SK-N-SH (cell line): Measurements from ENCODE around the gene PMM2. TPM values are rescaled to one million over a fixed set of nuclear protein-coding genes. Genes with fewer than 3 reads are reported as not detected.

Source experiments
- CTCF ChIA-PET: fragments of 300-600, 350-600 bp; formaldehyde crosslinking; extraction: SDS; loops from one replicate; lab custom pipeline; 2021; lab: Yijun Ruan, JAX
- POLR2A ChIA-PET: fragments of 350-600 bp; sonication (Branson Sonifier 250); formaldehyde crosslinking; extraction: SDS; loops from one replicate; lab custom pipeline; 2020; ENCODE audit warnings: antibody characterized with exemption, inconsistent platforms; lab: Yijun Ruan, JAX
- DNase-seq: peaks from one replicate; pipeline ENCODE4 v3.0.0; 2012
- H2AFZ ChIP-seq: fragments of 200-600 bp; sonication (generic); 2 replicates; pipeline ENCODE4 v1.8.1; 2016; ENCODE audit warnings: antibody characterized with exemption, mild to moderate bottlenecking, low read depth
- H3F3A ChIP-seq: fragments of 200-600 bp; sonication (generic); replicated peaks from 2 replicates; pipeline ENCODE3; 2016; ENCODE audit warnings: antibody characterized with exemption, mild to moderate bottlenecking; ENCODE audit not compliant: insufficient read depth
- H3K27ac ChIP-seq, 2 experiments: fragments of 200-500 bp in 1 of 2; fragments of 200-600 bp in 1 of 2; sonication (Bioruptor generic) in 1 of 2; sonication (generic), shearing (Covaris generic) in 1 of 2; 2 replicates each; pipeline versions ENCODE4 v1.5.1 to v1.6.1; 2014 to 2016; ENCODE audit warnings: low read depth in 2 of 2, inconsistent platforms in 1 of 2, low read length in 1 of 2, mild to moderate bottlenecking in 1 of 2, mixed read lengths in 1 of 2
- H3K27me3 ChIP-seq: fragments of 200-600 bp; sonication (generic), shearing (Covaris generic); 2 replicates; pipeline ENCODE4 v1.6.1; 2016; ENCODE audit warnings: mixed run types; ENCODE audit not compliant: insufficient read depth
- H3K36me3 ChIP-seq, 2 experiments: fragments of 200-500 bp in 1 of 2; fragments of 200-600 bp in 1 of 2; sonication (Bioruptor generic) in 1 of 2; sonication (generic) in 1 of 2; replicated peaks in 1 of 2; 2 replicates each; pipeline versions ENCODE3 to v1.5.1; 2014 to 2016; ENCODE audit warnings: low read length in 1 of 2, mild to moderate bottlenecking in 1 of 2; ENCODE audit not compliant: insufficient read depth in 2 of 2, control insufficient read depth in 1 of 2
- H3K4me1 ChIP-seq, 2 experiments: fragments of 200-500 bp in 1 of 2; fragments of 200-600 bp in 1 of 2; sonication (Bioruptor generic) in 1 of 2; sonication (generic), shearing (Covaris generic) in 1 of 2; 2 replicates each; pipeline versions ENCODE4 v1.5.1 to v1.6.1; 2014 to 2016; ENCODE audit warnings: low read depth in 1 of 2, low read length in 1 of 2, mixed run types in 1 of 2; ENCODE audit not compliant: insufficient read depth in 2 of 2, control insufficient read depth in 1 of 2
- H3K4me2 ChIP-seq: fragments of 200-600 bp; sonication (generic), shearing (Covaris generic); 2 replicates; pipeline ENCODE4 v1.6.1; 2017; ENCODE audit warnings: mixed run types
- H3K4me3 ChIP-seq, 2 experiments: fragments of 200-500 bp in 1 of 2; fragments of 200-600 bp in 1 of 2; sonication (Bioruptor generic) in 1 of 2; sonication (generic), shearing (Covaris generic) in 1 of 2; 2 replicates each; pipeline versions ENCODE4 v1.5.1 to v1.8.1; 2014 to 2016; ENCODE audit warnings: low read depth in 2 of 2, inconsistent platforms in 1 of 2, low read length in 1 of 2, mild to moderate bottlenecking in 1 of 2, mixed read lengths in 1 of 2, moderate library complexity in 1 of 2
- H3K79me2 ChIP-seq: fragments of 200-600 bp; sonication (generic); 2 replicates; pipeline ENCODE4 v1.8.1; 2017; ENCODE audit warnings: mild to moderate bottlenecking; ENCODE audit not compliant: insufficient read depth
- H3K9ac ChIP-seq: fragments of 200-600 bp; sonication (generic); 2 replicates; pipeline ENCODE4 v1.6.1; 2017; ENCODE audit warnings: mixed run types
- H3K9me2 ChIP-seq: fragments of 200-600 bp; sonication (generic); 2 replicates; pipeline ENCODE4 v1.6.1; 2017; ENCODE audit warnings: mixed run types
- H3K9me3 ChIP-seq: fragments of 200-600 bp; sonication (generic); 2 replicates; pipeline ENCODE4 v1.6.1; 2017; ENCODE audit warnings: mixed run types, mild to moderate bottlenecking, moderate library complexity
- H4K20me1 ChIP-seq: fragments of 200-600 bp; sonication (generic); 2 replicates; pipeline ENCODE4 v1.6.1; 2017; ENCODE audit warnings: mild to moderate bottlenecking, mixed run types; ENCODE audit not compliant: insufficient read depth
- CTCF ChIP-seq: fragments of 200-600 bp; sonication (generic); IDR thresholded peaks from 2 replicates; pipeline ENCODE4 v1.6.1; 2017; ENCODE audit warnings: antibody characterized with exemption, mild to moderate bottlenecking, moderate library complexity
- ELF1 ChIP-seq: IDR thresholded peaks from 2 replicates; pipeline ENCODE4 v1.4.0; 2012
- EZH2phosphoT487 ChIP-seq: fragments of 200-600 bp; sonication (generic); IDR thresholded peaks from 2 replicates; pipeline ENCODE4 v1.6.1; 2017; ENCODE audit warnings: low read depth, mixed run types, mild to moderate bottlenecking, antibody characterized with exemption, moderate library complexity, borderline replicate concordance
- FOXJ3 ChIP-seq: sonication (generic); formaldehyde crosslinking; IDR thresholded peaks from 2 replicates; pipeline ENCODE4 v1.5.1; 2020; ENCODE audit warnings: mild to moderate bottlenecking, missing genetic modification reagents
- IRF3 ChIP-seq: fragments of 150-350 bp; IDR thresholded peaks from 2 replicates; pipeline ENCODE4 v1.6.1; 2016; ENCODE audit warnings: mild to moderate bottlenecking, low read depth, low read length
- MAX ChIP-seq: IDR thresholded peaks from 2 replicates; pipeline ENCODE4 v1.4.0; 2012; ENCODE audit warnings: low read depth
- PBX3 ChIP-seq: IDR thresholded peaks from 2 replicates; pipeline ENCODE4; 2012
- RAD21 ChIP-seq: IDR thresholded peaks from 2 replicates; pipeline ENCODE4 v1.6.1; 2012; ENCODE audit warnings: mild to moderate bottlenecking, low read length
- RCOR1 ChIP-seq: fragments of 150-350 bp; IDR thresholded peaks from 2 replicates; pipeline ENCODE4 v1.6.1; 2017; ENCODE audit warnings: antibody characterized with exemption, low read length
- RXRA ChIP-seq: IDR thresholded peaks from 2 replicates; pipeline ENCODE4 v1.4.0; 2012; ENCODE audit warnings: low read depth, mild to moderate bottlenecking, borderline replicate concordance
- TCF12 ChIP-seq: IDR thresholded peaks from 2 replicates; pipeline ENCODE4 v1.4.0; 2012
- USF2 ChIP-seq: fragments of 150-350 bp; IDR thresholded peaks from 2 replicates; pipeline ENCODE4 v1.6.1; 2017; ENCODE audit warnings: antibody characterized with exemption, low read length, low read depth, borderline replicate concordance
- WGBS: methylation state at CpG from one replicate; pipeline ENCODE4 v1.1.6; 2017; ENCODE audit warnings: low lambda C conversion rate; 5-methylcytosine and 5-hydroxymethylcytosine counted together
- polyA plus RNA-seq, 3 experiments: library from polyadenylated mRNA; depleted of rRNA; stranded (reverse); fragments of >200 nt; gene quantifications; 2 replicates each; pipeline ENCODE4 v1.2.3, GENCODE V29; 2012

PMM2 gene
- polyA plus RNA-seq, 1 of the 3 experiments (the other 2 are of a cell fraction): 24.3 TPM

- TF ChIP-seq FOXJ3 (CRISPR knock-in tag) (no peak), TCF12 (no peak), MAX (no peak), CTCF (no peak), ELF1 (no peak), EZH2phosphoT487 (no peak), RAD21 (no peak), RCOR1 (no peak)
- TF ChIP-seq, all 33 proteins: peak for 0
Observed at GRCh38 chr16:8853150-8853549, 55.5 kb downstream of the PMM2 start (continued).

- no peaks in the 10 kb centered on the region for H3K27me3 ChIP-seq
- H3K79me2 ChIP-seq: peaks cover 19% of the 10 kb centered on the region; the same call in 1 of the 2 replicates
- H3F3A ChIP-seq: peaks cover 43% of the 10 kb centered on the region
- H3K27ac ChIP-seq: no peak overlapping the region
- WGBS: 95% methylated on average over 7 of the region's 7 CpGs
- no peak overlapping the region for H3K4me3 ChIP-seq
- H3K36me3 ChIP-seq: peaks cover 28 to 39% of the 10 kb centered on the region in 2 experiments
- no peak overlapping the region for H2AFZ ChIP-seq
- H3K9ac ChIP-seq: no peak overlapping the region
- H3K9me3 ChIP-seq: no peaks in the 10 kb centered on the region
- CTCF ChIA-PET: interaction anchor here (1.2 to 1.4 kb wide), 3 partner anchors 10 to 27 kb away, joined by 3 to 7 read pairs (median 5); no protein-coding TSS in a partner anchor
- no peak overlapping the region for H3K4me2 ChIP-seq
- H3K9me2 ChIP-seq: no peaks in the 10 kb centered on the region
- TF ChIP-seq EZH2phosphoT487 (no peak), USF2 (no peak), IRF3 (no peak), FOXJ3 (CRISPR knock-in tag) (no peak), ELF1 (no peak), PBX3 (no peak), RXRA (no peak)
- POLR2A ChIA-PET: no interaction called here
- peaks cover 28% of the 10 kb centered on the region for H4K20me1 ChIP-seq
- DNase-seq: no peak
- H3K4me1 ChIP-seq: peaks cover 7 to 18% of the 10 kb centered on the region in 2 experiments; a peak in 3 of 4 replicates
Observed at GRCh38 chr16:8853611-8854010, 56.0 kb downstream of the PMM2 start.
